Nephron progenitor cell (in vitro differentiated cells): ENCODE results near the gene NNMT.

Source experiments
- DNase-seq: peaks from one replicate; pipeline ENCODE4 v3.0.0; 2021
- H3K27ac Mint-ChIP-seq: 2 replicates; pipeline ENCODE4 v1.8.0; 2021; ENCODE audit warnings: mild to moderate bottlenecking, moderate library complexity, mixed read lengths
- H3K27me3 Mint-ChIP-seq: 2 replicates; pipeline ENCODE4 v1.8.0; 2021; ENCODE audit warnings: mild to moderate bottlenecking, low read depth, mixed read lengths; ENCODE audit not compliant: poor library complexity
- H3K36me3 Mint-ChIP-seq: 2 replicates; pipeline ENCODE4 v1.8.0; 2021; ENCODE audit warnings: low read depth, mixed read lengths
- H3K4me1 Mint-ChIP-seq: 2 replicates; pipeline ENCODE4 v1.8.0; 2021; ENCODE audit warnings: mixed read lengths
- H3K4me3 Mint-ChIP-seq: 2 replicates; pipeline ENCODE4 v1.8.0; 2021; ENCODE audit warnings: mild to moderate bottlenecking, moderate library complexity, mixed read lengths
- H3K9me3 Mint-ChIP-seq: 2 replicates; pipeline ENCODE4 v1.8.0; 2021; ENCODE audit warnings: mild to moderate bottlenecking, moderate library complexity, mixed read lengths
- CTCF ChIP-seq: fragments of 200-600 bp; sonication (generic); IDR thresholded peaks from 2 replicates; pipeline ENCODE4 v1.5.0; 2021; ENCODE audit warnings: antibody characterized with exemption

NNMT gene

GRCh38 chr11:114348200-114349191 lies 52.3 kb downstream of the NNMT start:
- Mint-ChIP-seq H3K27ac (no peak overlapping the region), H3K27me3 (no peaks in the 10 kb centered on the region), H3K36me3 (no peaks in the 10 kb centered on the region), H3K9me3 (peaks cover 16% of the 10 kb centered on the region), H3K4me1 (no peaks in the 10 kb centered on the region), H3K4me3 (no peak overlapping the region)
- peak; percentile 47 for TF ChIP-seq CTCF
- DNase-seq: peak; percentile 29

- Mint-ChIP-seq H3K27me3 (no peaks in the 10 kb centered on the region), H3K4me3 (no peak overlapping the region), H3K27ac (no peak overlapping the region), H3K4me1 (no peaks in the 10 kb centered on the region), H3K9me3 (peaks cover 16% of the 10 kb centered on the region), H3K36me3 (no peaks in the 10 kb centered on the region)
- no peak for DNase-seq
- no peak for TF ChIP-seq CTCF
These were observed 53.8 kb downstream of the NNMT start for GRCh38 chr11:114350022-114350421.

- no peaks in the 10 kb centered on the region for H3K36me3 Mint-ChIP-seq
- no peak overlapping the region for H3K4me3 Mint-ChIP-seq
- H3K9me3 Mint-ChIP-seq: peaks cover 3% of the 10 kb centered on the region
- DNase-seq: no peak
- H3K27ac Mint-ChIP-seq: no peak overlapping the region
- no peaks in the 10 kb centered on the region for H3K4me1 Mint-ChIP-seq
- no peak for TF ChIP-seq CTCF
- H3K27me3 Mint-ChIP-seq: peaks cover 3% of the 10 kb centered on the region
These were observed 57.2 kb downstream of the NNMT start for GRCh38 chr11:114353443-114353842.

- DNase-seq: no peak
- peaks cover 3% of the 10 kb centered on the region for H3K9me3 Mint-ChIP-seq
- no peaks in the 10 kb centered on the region for H3K36me3 Mint-ChIP-seq
- no peaks in the 10 kb centered on the region for H3K4me1 Mint-ChIP-seq
- no peak for TF ChIP-seq CTCF
- H3K4me3 Mint-ChIP-seq: no peak overlapping the region
- no peak overlapping the region for H3K27ac Mint-ChIP-seq
- peaks cover 3% of the 10 kb centered on the region for H3K27me3 Mint-ChIP-seq
These were observed 57.9 kb downstream of the NNMT start for GRCh38 chr11:114354076-114354475.

GRCh38 chr11:114358716-114359115 lies 62.5 kb downstream of the NNMT start:
- H3K9me3 Mint-ChIP-seq: peaks cover 9% of the 10 kb centered on the region
- no peaks in the 10 kb centered on the region for H3K4me1 Mint-ChIP-seq
- H3K27ac Mint-ChIP-seq: no peak overlapping the region
- peaks cover 3% of the 10 kb centered on the region for H3K27me3 Mint-ChIP-seq
- DNase-seq: no peak
- no peak overlapping the region for H3K4me3 Mint-ChIP-seq
- no peaks in the 10 kb centered on the region for H3K36me3 Mint-ChIP-seq
- TF ChIP-seq CTCF: no peak

GRCh38 chr11:114359342-114359741 lies 63.1 kb downstream of the NNMT start:
- no peak for DNase-seq
- no peaks in the 10 kb centered on the region for H3K4me1 Mint-ChIP-seq
- no peaks in the 10 kb centered on the region for H3K36me3 Mint-ChIP-seq
- TF ChIP-seq CTCF: no peak
- H3K9me3 Mint-ChIP-seq: peaks cover 9% of the 10 kb centered on the region
- H3K4me3 Mint-ChIP-seq: no peak overlapping the region
- no peak overlapping the region for H3K27ac Mint-ChIP-seq
- peaks cover 3% of the 10 kb centered on the region for H3K27me3 Mint-ChIP-seq
